ENCODE data around the gene FBXO2.

The FBXO2 gene

DNA sequence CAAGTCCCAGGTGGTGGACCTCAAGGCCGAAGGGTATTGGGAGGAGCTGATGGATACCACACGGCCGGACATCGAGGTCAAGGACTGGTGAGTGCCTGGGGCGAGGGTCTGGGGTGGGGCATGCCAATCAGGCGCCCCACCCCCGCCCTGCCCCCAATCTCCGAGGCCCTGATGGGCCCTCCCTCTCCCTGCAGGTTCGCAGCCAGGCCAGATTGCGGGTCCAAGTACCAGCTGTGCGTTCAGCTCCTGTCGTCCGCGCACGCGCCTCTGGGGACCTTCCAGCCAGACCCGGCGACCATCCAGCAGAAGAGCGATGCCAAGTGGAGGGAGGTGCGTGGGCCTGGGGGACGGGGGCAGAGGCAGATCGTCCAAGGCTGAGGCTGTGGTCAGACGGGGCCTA is 4.3 kb upstream of the FBXO2 start:
- TF ChIP-seq ZC3H10 (CRISPR knock-in tag; IDR thresholded peaks at IDR 0.05) (no peak), TOX (CRISPR knock-in tag; IDR thresholded peaks at IDR 0.05; ENCODE audit: borderline replicate concordance) (no peak), ZNF565 (CRISPR knock-in tag; conservative IDR thresholded peaks at IDR 0.05; ENCODE audit: low read depth) (no peak), SNAI2 (CRISPR knock-in tag; IDR thresholded peaks at IDR 0.05) (no peak), OSR1 (CRISPR knock-in tag; IDR thresholded peaks at IDR 0.05) (no peak), TCF4 (CRISPR knock-in tag; IDR thresholded peaks at IDR 0.05; ENCODE audit: borderline replicate concordance) (no peak), ZNF8 (CRISPR knock-in tag; IDR thresholded peaks at IDR 0.05) (no peak), BACH2 (CRISPR knock-in tag; IDR thresholded peaks at IDR 0.05; ENCODE audit: borderline replicate concordance) (no peak), ZFP3 (CRISPR knock-in tag; IDR thresholded peaks at IDR 0.05) (no peak), CSDC2 (CRISPR knock-in tag; IDR thresholded peaks at IDR 0.05) (no peak)
- TF ChIP-seq, protein P1, sequence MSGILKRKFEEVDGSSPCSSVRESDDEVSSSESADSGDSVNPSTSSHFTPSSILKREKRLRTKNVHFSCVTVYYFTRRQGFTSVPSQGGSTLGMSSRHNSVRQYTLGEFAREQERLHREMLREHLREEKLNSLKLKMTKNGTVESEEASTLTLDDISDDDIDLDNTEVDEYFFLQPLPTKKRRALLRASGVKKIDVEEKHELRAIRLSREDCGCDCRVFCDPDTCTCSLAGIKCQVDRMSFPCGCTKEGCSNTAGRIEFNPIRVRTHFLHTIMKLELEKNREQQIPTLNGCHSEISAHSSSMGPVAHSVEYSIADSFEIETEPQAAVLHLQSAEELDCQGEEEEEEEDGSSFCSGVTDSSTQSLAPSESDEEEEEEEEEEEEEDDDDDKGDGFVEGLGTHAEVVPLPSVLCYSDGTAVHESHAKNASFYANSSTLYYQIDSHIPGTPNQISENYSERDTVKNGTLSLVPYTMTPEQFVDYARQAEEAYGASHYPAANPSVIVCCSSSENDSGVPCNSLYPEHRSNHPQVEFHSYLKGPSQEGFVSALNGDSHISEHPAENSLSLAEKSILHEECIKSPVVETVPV (CRISPR knock-in tag; IDR thresholded peaks at IDR 0.05): no peak
- TF ChIP-seq, protein P2, sequence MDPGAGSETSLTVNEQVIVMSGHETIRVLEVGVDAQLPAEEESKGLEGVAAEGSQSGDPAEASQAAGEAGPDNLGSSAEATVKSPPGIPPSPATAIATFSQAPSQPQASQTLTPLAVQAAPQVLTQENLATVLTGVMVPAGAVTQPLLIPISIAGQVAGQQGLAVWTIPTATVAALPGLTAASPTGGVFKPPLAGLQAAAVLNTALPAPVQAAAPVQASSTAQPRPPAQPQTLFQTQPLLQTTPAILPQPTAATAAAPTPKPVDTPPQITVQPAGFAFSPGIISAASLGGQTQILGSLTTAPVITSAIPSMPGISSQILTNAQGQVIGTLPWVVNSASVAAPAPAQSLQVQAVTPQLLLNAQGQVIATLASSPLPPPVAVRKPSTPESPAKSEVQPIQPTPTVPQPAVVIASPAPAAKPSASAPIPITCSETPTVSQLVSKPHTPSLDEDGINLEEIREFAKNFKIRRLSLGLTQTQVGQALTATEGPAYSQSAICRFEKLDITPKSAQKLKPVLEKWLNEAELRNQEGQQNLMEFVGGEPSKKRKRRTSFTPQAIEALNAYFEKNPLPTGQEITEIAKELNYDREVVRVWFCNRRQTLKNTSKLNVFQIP (CRISPR knock-in tag; IDR thresholded peaks at IDR 0.05; ENCODE audit: borderline replicate concordance, low read depth): no peak
- TF ChIP-seq, protein P3, sequence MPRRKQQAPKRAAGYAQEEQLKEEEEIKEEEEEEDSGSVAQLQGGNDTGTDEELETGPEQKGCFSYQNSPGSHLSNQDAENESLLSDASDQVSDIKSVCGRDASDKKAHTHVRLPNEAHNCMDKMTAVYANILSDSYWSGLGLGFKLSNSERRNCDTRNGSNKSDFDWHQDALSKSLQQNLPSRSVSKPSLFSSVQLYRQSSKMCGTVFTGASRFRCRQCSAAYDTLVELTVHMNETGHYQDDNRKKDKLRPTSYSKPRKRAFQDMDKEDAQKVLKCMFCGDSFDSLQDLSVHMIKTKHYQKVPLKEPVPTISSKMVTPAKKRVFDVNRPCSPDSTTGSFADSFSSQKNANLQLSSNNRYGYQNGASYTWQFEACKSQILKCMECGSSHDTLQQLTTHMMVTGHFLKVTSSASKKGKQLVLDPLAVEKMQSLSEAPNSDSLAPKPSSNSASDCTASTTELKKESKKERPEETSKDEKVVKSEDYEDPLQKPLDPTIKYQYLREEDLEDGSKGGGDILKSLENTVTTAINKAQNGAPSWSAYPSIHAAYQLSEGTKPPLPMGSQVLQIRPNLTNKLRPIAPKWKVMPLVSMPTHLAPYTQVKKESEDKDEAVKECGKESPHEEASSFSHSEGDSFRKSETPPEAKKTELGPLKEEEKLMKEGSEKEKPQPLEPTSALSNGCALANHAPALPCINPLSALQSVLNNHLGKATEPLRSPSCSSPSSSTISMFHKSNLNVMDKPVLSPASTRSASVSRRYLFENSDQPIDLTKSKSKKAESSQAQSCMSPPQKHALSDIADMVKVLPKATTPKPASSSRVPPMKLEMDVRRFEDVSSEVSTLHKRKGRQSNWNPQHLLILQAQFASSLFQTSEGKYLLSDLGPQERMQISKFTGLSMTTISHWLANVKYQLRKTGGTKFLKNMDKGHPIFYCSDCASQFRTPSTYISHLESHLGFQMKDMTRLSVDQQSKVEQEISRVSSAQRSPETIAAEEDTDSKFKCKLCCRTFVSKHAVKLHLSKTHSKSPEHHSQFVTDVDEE (CRISPR knock-in tag; IDR thresholded peaks at IDR 0.05): no peak
- TF ChIP-seq, protein P4, sequence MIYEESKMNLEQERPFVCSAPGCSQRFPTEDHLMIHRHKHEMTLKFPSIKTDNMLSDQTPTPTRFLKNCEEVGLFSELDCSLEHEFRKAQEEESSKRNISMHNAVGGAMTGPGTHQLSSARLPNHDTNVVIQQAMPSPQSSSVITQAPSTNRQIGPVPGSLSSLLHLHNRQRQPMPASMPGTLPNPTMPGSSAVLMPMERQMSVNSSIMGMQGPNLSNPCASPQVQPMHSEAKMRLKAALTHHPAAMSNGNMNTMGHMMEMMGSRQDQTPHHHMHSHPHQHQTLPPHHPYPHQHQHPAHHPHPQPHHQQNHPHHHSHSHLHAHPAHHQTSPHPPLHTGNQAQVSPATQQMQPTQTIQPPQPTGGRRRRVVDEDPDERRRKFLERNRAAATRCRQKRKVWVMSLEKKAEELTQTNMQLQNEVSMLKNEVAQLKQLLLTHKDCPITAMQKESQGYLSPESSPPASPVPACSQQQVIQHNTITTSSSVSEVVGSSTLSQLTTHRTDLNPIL (CRISPR knock-in tag; IDR thresholded peaks at IDR 0.05; ENCODE audit: low read depth): no peak
- no peak for ATAC-seq

DNA sequence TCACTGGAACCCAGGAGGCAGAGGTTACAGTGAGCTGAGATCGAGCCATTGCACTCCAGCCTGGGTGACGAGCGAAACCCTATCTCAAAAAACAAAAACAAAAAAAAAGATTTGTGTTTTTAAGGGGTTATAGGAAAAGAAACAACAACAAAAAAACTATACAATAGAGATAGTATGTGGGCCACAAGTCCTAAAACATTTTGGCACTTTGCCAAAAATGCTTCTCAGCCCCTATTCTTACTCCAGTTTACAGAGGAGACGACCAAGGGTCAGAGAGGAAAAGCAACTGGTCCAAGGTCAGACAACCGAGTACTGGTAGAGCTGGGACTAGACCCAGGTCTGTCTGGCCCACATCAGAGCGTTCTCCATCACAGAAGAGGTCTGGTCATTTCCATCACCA is 3.4 kb upstream of the FBXO2 start:
- TF ChIP-seq, protein P2 (CRISPR knock-in tag; IDR thresholded peaks at IDR 0.05; ENCODE audit: borderline replicate concordance, low read depth): no peak
- TF ChIP-seq TCF4 (CRISPR knock-in tag; IDR thresholded peaks at IDR 0.05; ENCODE audit: borderline replicate concordance) (no peak), SNAI2 (CRISPR knock-in tag; IDR thresholded peaks at IDR 0.05) (no peak), GLIS3 (CRISPR knock-in tag; IDR thresholded peaks at IDR 0.05) (no peak), CSDC2 (CRISPR knock-in tag; IDR thresholded peaks at IDR 0.05) (no peak), ZNF70 (CRISPR knock-in tag; IDR thresholded peaks at IDR 0.05) (no peak), TOX (CRISPR knock-in tag; IDR thresholded peaks at IDR 0.05; ENCODE audit: borderline replicate concordance) (no peak), PPARA (CRISPR knock-in tag; IDR thresholded peaks at IDR 0.05; ENCODE audit: borderline replicate concordance) (no peak), ARNTL (CRISPR knock-in tag; IDR thresholded peaks at IDR 0.05; ENCODE audit: borderline replicate concordance, low read depth) (no peak), ZNF565 (CRISPR knock-in tag; conservative IDR thresholded peaks at IDR 0.05; ENCODE audit: low read depth) (no peak), ZFP3 (CRISPR knock-in tag; IDR thresholded peaks at IDR 0.05) (no peak), ESRRG (CRISPR knock-in tag; IDR thresholded peaks at IDR 0.05) (no peak), ISL1 (CRISPR knock-in tag; IDR thresholded peaks at IDR 0.05) (no peak), OSR1 (CRISPR knock-in tag; IDR thresholded peaks at IDR 0.05) (no peak), ZNF8 (CRISPR knock-in tag; IDR thresholded peaks at IDR 0.05) (no peak), ZC3H10 (CRISPR knock-in tag; IDR thresholded peaks at IDR 0.05) (no peak), RARB (CRISPR knock-in tag; IDR thresholded peaks at IDR 0.05) (no peak)
- TF ChIP-seq, protein P1 (CRISPR knock-in tag; IDR thresholded peaks at IDR 0.05): no peak
- TF ChIP-seq, protein P5, sequence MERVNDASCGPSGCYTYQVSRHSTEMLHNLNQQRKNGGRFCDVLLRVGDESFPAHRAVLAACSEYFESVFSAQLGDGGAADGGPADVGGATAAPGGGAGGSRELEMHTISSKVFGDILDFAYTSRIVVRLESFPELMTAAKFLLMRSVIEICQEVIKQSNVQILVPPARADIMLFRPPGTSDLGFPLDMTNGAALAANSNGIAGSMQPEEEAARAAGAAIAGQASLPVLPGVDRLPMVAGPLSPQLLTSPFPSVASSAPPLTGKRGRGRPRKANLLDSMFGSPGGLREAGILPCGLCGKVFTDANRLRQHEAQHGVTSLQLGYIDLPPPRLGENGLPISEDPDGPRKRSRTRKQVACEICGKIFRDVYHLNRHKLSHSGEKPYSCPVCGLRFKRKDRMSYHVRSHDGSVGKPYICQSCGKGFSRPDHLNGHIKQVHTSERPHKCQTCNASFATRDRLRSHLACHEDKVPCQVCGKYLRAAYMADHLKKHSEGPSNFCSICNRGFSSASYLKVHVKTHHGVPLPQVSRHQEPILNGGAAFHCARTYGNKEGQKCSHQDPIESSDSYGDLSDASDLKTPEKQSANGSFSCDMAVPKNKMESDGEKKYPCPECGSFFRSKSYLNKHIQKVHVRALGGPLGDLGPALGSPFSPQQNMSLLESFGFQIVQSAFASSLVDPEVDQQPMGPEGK (CRISPR knock-in tag; IDR thresholded peaks at IDR 0.05; ENCODE audit: borderline replicate concordance): no peak
- TF ChIP-seq, protein P4 (CRISPR knock-in tag; IDR thresholded peaks at IDR 0.05; ENCODE audit: low read depth): no peak
- ATAC-seq: no peak
